Left lobe of liver (tissue), 2 donors: ENCODE measurements around the gene PEX11B. TPM values are rescaled to one million over a fixed set of nuclear protein-coding genes. Genes with fewer than 3 reads are reported as not detected.
"Not testable (repeated sequence)": the region's sequence is repeated elsewhere in the genome, so short reads cannot be mapped to it uniquely, and the experiment has no call there.

Experiments
- ATAC-seq: fragments of 200-7000 bp; cut with Tn5 transposase; one replicate; pipeline ENCODE4 v1.9.1; 2020; ENCODE audit warnings: mild to moderate bottlenecking, moderate library complexity
- DNase-seq: peaks from one replicate; pipeline ENCODE4 v3.0.0-alpha.2; 2020; ENCODE audit warnings: low spot score
- total RNA-seq: library from RNA; stranded (reverse); gene quantifications from one replicate; pipeline ENCODE4 v1.2.1, GENCODE V29; 2021
- donor health status: DM: no; HTN: no; CAD: no; lungs with moderate emphysema.
- donor health status: DM: no; HTN: yes; CAD: no.

Gene PEX11B
- total RNA-seq, 1 donor from 2014 or later, result 16.1 TPM

- ATAC-seq (no peak), DNase-seq (no peak)
Measured at GRCh38 chr1:145953861-145954260, 35.3 kb upstream of the PEX11B start.

GRCh38 chr1:145952903-145953302 lies 34.4 kb upstream of the PEX11B start:
- ATAC-seq, result no peak
- DNase-seq, result no peak

- ATAC-seq, result no peak
- DNase-seq, result no peak
Measured at GRCh38 chr1:145951526-145951925, 33.0 kb upstream of the PEX11B start.

GRCh38 chr1:145949219-145949618 lies 30.7 kb upstream of the PEX11B start:
- no peak for DNase-seq
- no peak for ATAC-seq

GRCh38 chr1:145947551-145947950 lies 29.0 kb upstream of the PEX11B start:
- no peak for ATAC-seq
- DNase-seq, result no peak

- DNase-seq (no peak), ATAC-seq (peak; percentile 72)
Measured at GRCh38 chr1:145946477-145946986, 28.0 kb upstream of the PEX11B start.

- ATAC-seq (no peak), DNase-seq (no peak)
Measured at GRCh38 chr1:145944532-145944931, 26.0 kb upstream of the PEX11B start.

- no peak for ATAC-seq
- no peak for DNase-seq
Measured at GRCh38 chr1:145942871-145943270, 24.4 kb upstream of the PEX11B start.

GRCh38 chr1:145942405-145942804 lies 23.9 kb upstream of the PEX11B start:
- ATAC-seq, result no peak
- DNase-seq, result no peak

- no peak for ATAC-seq
Measured at GRCh38 chr1:145937436-145937835, 18.9 kb upstream of the PEX11B start.

GRCh38 chr1:145936247-145936646 lies 17.7 kb upstream of the PEX11B start:
- ATAC-seq, result no peak
- no peak for DNase-seq

More at GRCh38 chr1:145937436-145937835, 18.9 kb upstream of the PEX11B start:
- DNase-seq, result no peak

GRCh38 chr1:145935708-145936107 lies 17.2 kb upstream of the PEX11B start:
- no peak for DNase-seq
- no peak for ATAC-seq

- DNase-seq, ATAC-seq: not testable (repeated sequence)
Measured at GRCh38 chr1:145932522-145933009, 14.0 kb upstream of the PEX11B start.

GRCh38 chr1:145927916-145928643 lies 9.6 kb upstream of the PEX11B start:
- DNase-seq (no peak), ATAC-seq (no peak)

GRCh38 chr1:145927063-145927886 lies 8.8 kb upstream of the PEX11B start, which contains the start of gene RBM8A:
TSS of gene RBM8A (minus strand) at chr1:145927484. CDS start at chr1:145927426, 58 bp downstream.
- peak; percentile 98 for ATAC-seq
- DNase-seq, result peak; percentile 95

GRCh38 chr1:145926686-145927062 lies 8.2 kb upstream of the PEX11B start:
- DNase-seq (no peak), ATAC-seq (peak; percentile 2)

- no peak for ATAC-seq
- DNase-seq, result no peak
Measured at GRCh38 chr1:145922266-145922665, 3.7 kb upstream of the PEX11B start.

- ATAC-seq, DNase-seq: not testable (repeated sequence)
Measured at GRCh38 chr1:145920297-145920696, 1.8 kb upstream of the PEX11B start.

- ATAC-seq (peak; percentile 78), DNase-seq (peak; percentile 87)
Measured at GRCh38 chr1:145918992-145919939, 749 bp upstream of the PEX11B start.

- DNase-seq, result no peak
- no peak for ATAC-seq
Measured at GRCh38 chr1:145917595-145917994, 922 bp downstream of the PEX11B start.
